HCT116 (cell line): ENCODE data around the gene MTHFS. TPM values are rescaled to one million over a fixed set of nuclear protein-coding genes. Genes with fewer than 3 reads are reported as not detected.
"Not testable (repeated sequence)": the region's sequence is repeated elsewhere in the genome, so short reads cannot be mapped to it uniquely, and the experiment has no call there.

ENCODE experiments used
- ATAC-seq: fragments of 200-7000 bp; cut with Tn5 transposase; 2 replicates; pipeline ENCODE4 v1.9.1; 2020; ENCODE audit warnings: mild to moderate bottlenecking, moderate library complexity
- BruUV-seq: library from RNA; stranded (reverse); fragments of 400-500 nt; replicated peaks from 2 replicates; lab custom pipeline; 2021; lab: Mats Ljungman, UMichigan
- CTCF ChIA-PET: fragments of 300-600 bp; sonication (Branson Sonifier 250); formaldehyde crosslinking; loops from one replicate; lab custom pipeline; 2021; ENCODE audit warnings: antibody characterized with exemption; lab: Charles Lee
- POLR2A ChIA-PET: fragments of 300-600, 350-600 bp; sonication (Branson Sonifier 250); formaldehyde crosslinking; loops from one replicate; lab custom pipeline; 2021; ENCODE audit warnings: antibody characterized with exemption; lab: Charles Lee
- RAD21 ChIA-PET, 2 experiments: fragments of 300-600 bp; sonication (Branson Sonifier 250); formaldehyde crosslinking; loops; one replicate each; lab custom pipeline; 2023; ENCODE audit warnings: low total read pairs in 2 of 2; ENCODE audit not compliant: uncharacterized antibody in 2 of 2, unreplicated experiment in 2 of 2, low non-redundant PET in 1 of 2; lab: Charles Lee
- DNase-seq: peaks from one replicate; pipeline ENCODE4 v3.0.0-alpha.2; 2010; ENCODE audit warnings: low read depth, low spot score
- H2AFZ ChIP-seq: fragments of 200-600 bp; shearing (Covaris generic), sonication (generic); 2 replicates; pipeline ENCODE4 v1.6.1; 2017; ENCODE audit warnings: low read depth, mixed run types, mixed read lengths, antibody characterized with exemption, low read length; ENCODE audit not compliant: poor library complexity, severe bottlenecking
- H3K27ac ChIP-seq: 2 replicates; pipeline ENCODE4 v1.5.1; 2012; ENCODE audit warnings: low read depth, low read length
- H3K27me3 ChIP-seq: fragments of 200-600 bp; sonication (generic); 2 replicates; pipeline ENCODE4 v1.6.1; 2016; ENCODE audit warnings: mixed run types, low read length, mixed read lengths; ENCODE audit not compliant: insufficient read depth
- H3K36me3 ChIP-seq, 2 experiments: fragments of 200-500 bp in 1 of 2; fragments of 200-600 bp in 1 of 2; sonication (Bioruptor generic) in 1 of 2; sonication (generic) in 1 of 2; 2 replicates each; pipeline versions ENCODE4 v1.5.1 to v1.6.1; 2014 to 2016; ENCODE audit warnings: low read length in 2 of 2, inconsistent platforms in 1 of 2, mixed read lengths in 1 of 2, mixed run types in 1 of 2; ENCODE audit not compliant: insufficient read depth in 2 of 2, control insufficient read depth in 1 of 2
- H3K4me1 ChIP-seq, 2 experiments: fragments of 200-600 bp in 1 of 2; sonication (generic) in 1 of 2; 2 replicates each; pipeline versions ENCODE4 v1.5.1 to v1.6.1; 2012 to 2017; ENCODE audit warnings: low read length in 2 of 2, inconsistent platforms in 1 of 2, mild to moderate bottlenecking in 1 of 2, mixed read lengths in 1 of 2, mixed run types in 1 of 2, moderate library complexity in 1 of 2; ENCODE audit not compliant: insufficient read depth in 2 of 2, control insufficient read depth in 1 of 2
- H3K4me2 ChIP-seq: fragments of 200-600 bp; sonication (generic); 2 replicates; pipeline ENCODE4 v1.6.1; 2017; ENCODE audit warnings: mixed run types, low read length, mixed read lengths
- H3K4me3 ChIP-seq, 2 experiments: fragments of 200-600 bp in 1 of 2; sonication (generic) in 1 of 2; replicated peaks in 1 of 2; 2 replicates each; pipeline ENCODE4 v1.5.1; 2011 to 2016; ENCODE audit warnings: low read length in 2 of 2, control low read depth in 1 of 2, low read depth in 1 of 2, mild to moderate bottlenecking in 1 of 2, mixed read lengths in 1 of 2, mixed run types in 1 of 2
- H3K79me2 ChIP-seq: fragments of 200-600 bp; sonication (generic); 2 replicates; pipeline ENCODE4 v1.6.1; 2017; ENCODE audit warnings: mild to moderate bottlenecking, mixed run types, low read length, moderate library complexity, mixed read lengths; ENCODE audit not compliant: insufficient read depth
- H3K9ac ChIP-seq: fragments of 200-600 bp; sonication (generic); 2 replicates; pipeline ENCODE4 v1.6.1; 2016; ENCODE audit warnings: low read length, mixed read lengths
- H3K9me2 ChIP-seq: fragments of 200-600 bp; sonication (generic), shearing (Covaris generic); 2 replicates; pipeline ENCODE4 v1.6.1; 2017; ENCODE audit warnings: mixed run types, mild to moderate bottlenecking, moderate library complexity; ENCODE audit not compliant: insufficient read depth
- H3K9me3 ChIP-seq, 2 experiments: fragments of 200-500 bp in 1 of 2; fragments of 200-600 bp in 1 of 2; sonication (Bioruptor generic) in 1 of 2; sonication (generic) in 1 of 2; 2 replicates each; pipeline ENCODE4 v1.6.1; 2014 to 2017; ENCODE audit warnings: low read length in 2 of 2, mixed read lengths in 2 of 2, inconsistent platforms in 1 of 2, low read depth in 1 of 2, mild to moderate bottlenecking in 1 of 2, mixed run types in 1 of 2, moderate library complexity in 1 of 2; ENCODE audit not compliant: control insufficient read depth in 1 of 2, insufficient read depth in 1 of 2
- H4K20me1 ChIP-seq: fragments of 200-600 bp; sonication (generic), shearing (Covaris generic); 2 replicates; pipeline ENCODE4 v1.6.1; 2017; ENCODE audit warnings: mixed run types, mild to moderate bottlenecking, moderate library complexity; ENCODE audit not compliant: insufficient read depth
- ATF3 ChIP-seq: IDR thresholded peaks from 2 replicates; pipeline ENCODE4 v1.6.1; 2012
- CBX3 ChIP-seq: IDR thresholded peaks from 2 replicates; pipeline ENCODE4 v1.6.1; 2012; ENCODE audit warnings: low read depth
- EZH2 ChIP-seq: fragments of 200-600 bp; sonication (generic); IDR thresholded peaks from 2 replicates; pipeline ENCODE4 v1.6.1; 2017; ENCODE audit warnings: antibody characterized with exemption, mixed run types
- FOSL1 ChIP-seq: IDR thresholded peaks from 2 replicates; pipeline ENCODE4 v1.6.1; 2012; ENCODE audit warnings: low read depth
- SP1 ChIP-seq: IDR thresholded peaks from 2 replicates; pipeline ENCODE4 v1.6.1; 2012; ENCODE audit warnings: low read depth
- ZBTB33 ChIP-seq: IDR thresholded peaks from 2 replicates; pipeline ENCODE4 v1.6.1; 2011; ENCODE audit warnings: mild to moderate bottlenecking, low read length, moderate library complexity; ENCODE audit not compliant: insufficient replicate concordance; ENCODE audit errors: extremely low read depth
- intact Hi-C: fragments of 100-400 bp; cut with micrococcal nuclease; formaldehyde crosslinking; loops from 2 replicates; pipeline ENCODE4 v1.10.0; 2022
- total RNA-seq: library from RNA; stranded (reverse); gene quantifications from one replicate; pipeline ENCODE4 v1.2.1, GENCODE V29; 2021; ENCODE audit not compliant: unreplicated experiment

Gene MTHFS
- total RNA-seq, 1 experiment from 2014 or later = 30.5 TPM

GRCh38 chr15:79898786-79899185 is 2.0 kb upstream of the MTHFS start:
- not testable (repeated sequence) for ATAC-seq, H2AFZ ChIP-seq, H3K27ac ChIP-seq, H3K9me2 ChIP-seq, H3K27me3 ChIP-seq, H3K4me3 ChIP-seq, H3K9me3 ChIP-seq, H3K9ac ChIP-seq, H3K4me2 ChIP-seq, H3K36me3 ChIP-seq, H4K20me1 ChIP-seq, DNase-seq, BruUV-seq
- intact Hi-C loops = loop anchor here (10.0 kb wide), 1 partner anchor 276 kb away; no protein-coding TSS in a partner anchor
- POLR2A ChIA-PET = interaction anchor here (3.0 kb wide), 1 partner anchor 24 kb away, joined by 15 read pairs; no protein-coding TSS in a partner anchor
- CTCF ChIA-PET = interaction anchor here (1.0 kb wide), 1 partner anchor 45 kb away, joined by 3 read pairs; no protein-coding TSS in a partner anchor
- H3K79me2 ChIP-seq = peaks cover 25% of the 10 kb centered on the region
- peaks cover 0 to 17% of the 10 kb centered on the region in 2 experiments; a peak in 2 of 4 replicates for H3K4me1 ChIP-seq
- RAD21 ChIA-PET = interaction anchor here in 1 of 2 experiments (0.7 kb wide), 1 partner anchor 94 kb away, joined by 6 read pairs; no protein-coding TSS in a partner anchor

GRCh38 chr15:79898369-79898768 is 1.6 kb upstream of the MTHFS start:
- H3K27ac ChIP-seq = no peak overlapping the region
- H3K4me1 ChIP-seq = peaks cover 0 to 17% of the 10 kb centered on the region in 2 experiments; a peak in 2 of 4 replicates
- no peak for DNase-seq
- ATAC-seq = no peak
- no peaks in the 10 kb centered on the region for H3K9me3 ChIP-seq
- H3K4me2 ChIP-seq = no peak overlapping the region
- H3K9me2 ChIP-seq = no peaks in the 10 kb centered on the region
- H3K27me3 ChIP-seq = no peaks in the 10 kb centered on the region
- POLR2A ChIA-PET = interaction anchor here (0.8 to 3.0 kb wide), 2 partner anchors 11 to 25 kb away, joined by 3 to 15 read pairs; no protein-coding TSS in a partner anchor
- TF ChIP-seq EZH2 (no peak), SP1 (no peak), ATF3 (no peak), CBX3 (no peak), FOSL1 (no peak), ZBTB33 (no peak)
- no peak overlapping the region for H2AFZ ChIP-seq
- CTCF ChIA-PET = interaction anchor here (1.0 kb wide), 2 partner anchors 25 to 45 kb away, joined by 3 to 4 read pairs; no protein-coding TSS in a partner anchor
- RAD21 ChIA-PET = interaction anchor here in 1 of 2 experiments (0.7 kb wide), 1 partner anchor 95 kb away, joined by 6 read pairs; no protein-coding TSS in a partner anchor
- peaks cover 25% of the 10 kb centered on the region for H3K79me2 ChIP-seq
- BruUV-seq = no TSS peak
- H3K4me3 ChIP-seq = no peak overlapping the region
- H3K36me3 ChIP-seq = no peaks in the 10 kb centered on the region
- no peak overlapping the region for H3K9ac ChIP-seq
- intact Hi-C loops = loop anchor here (10.0 kb wide), 1 partner anchor 276 kb away; no protein-coding TSS in a partner anchor
- no peaks in the 10 kb centered on the region for H4K20me1 ChIP-seq
